A673 (cell line): ENCODE results near the gene CGB2. TPM values are rescaled to one million over a fixed set of nuclear protein-coding genes. Genes with fewer than 3 reads are reported as not detected.
A peak's percentile ranks its signal among the peaks of the same experiment; 100 is the strongest.

Source experiments
- BruUV-seq: library from RNA; stranded (reverse); fragments of 400-500 nt; replicated peaks from 2 replicates; lab custom pipeline; 2021; lab: Mats Ljungman, UMichigan
- CTCF ChIA-PET: fragments of 300-600 bp; sonication (Branson Sonifier 250); formaldehyde crosslinking; loops from one replicate; lab custom pipeline; 2022; ENCODE audit warnings: antibody characterized with exemption; lab: Charles Lee
- POLR2A ChIA-PET: fragments of 300-600 bp; sonication (Branson Sonifier 250); formaldehyde crosslinking; loops from one replicate; lab custom pipeline; 2022; ENCODE audit warnings: antibody characterized with exemption; ENCODE audit not compliant: low non-redundant PET; lab: Charles Lee
- DNase-seq: peaks from one replicate; pipeline ENCODE4 v3.0.0-alpha.2; 2015; ENCODE audit warnings: low spot score
- H3K27ac ChIP-seq: fragments of 200-600 bp; sonication (generic); 2 replicates; pipeline ENCODE4 v1.5.1; 2016; ENCODE audit warnings: mixed run types, low read depth, mild to moderate bottlenecking, mixed read lengths, antibody characterized with exemption, low read length; ENCODE audit not compliant: poor library complexity, severe bottlenecking
- H3K27me3 ChIP-seq: fragments of 200-600 bp; sonication (generic); replicated peaks from 2 replicates; pipeline ENCODE4 v1.6.1; 2017; ENCODE audit warnings: mixed run types, low read depth, mild to moderate bottlenecking, mixed read lengths, antibody characterized with exemption, low read length; ENCODE audit not compliant: insufficient read depth, poor library complexity
- H3K36me3 ChIP-seq: fragments of 200-600 bp; sonication (generic); 2 replicates; pipeline ENCODE4 v1.6.1; 2016; ENCODE audit warnings: mixed run types, mild to moderate bottlenecking, mixed read lengths, antibody characterized with exemption, low read length; ENCODE audit not compliant: insufficient read depth, poor library complexity, severe bottlenecking
- H3K4me1 ChIP-seq: fragments of 200-600 bp; sonication (generic); 2 replicates; pipeline ENCODE4 v1.6.1; 2017; ENCODE audit warnings: mixed run types, mild to moderate bottlenecking, mixed read lengths, antibody characterized with exemption, low read length; ENCODE audit not compliant: insufficient read depth, poor library complexity, severe bottlenecking
- H3K4me3 ChIP-seq: fragments of 200-600 bp; sonication (generic); 2 replicates; pipeline ENCODE4 v1.5.1; 2016; ENCODE audit warnings: low read depth, mixed run types, mild to moderate bottlenecking, mixed read lengths, low read length; ENCODE audit not compliant: poor library complexity, severe bottlenecking
- H3K9me3 ChIP-seq: fragments of 200-600 bp; sonication (generic); 2 replicates; pipeline ENCODE4 v1.6.1; 2016; ENCODE audit warnings: mixed run types, low read depth, mild to moderate bottlenecking, mixed read lengths, antibody characterized with exemption, low read length; ENCODE audit not compliant: poor library complexity, severe bottlenecking
- EZH2 ChIP-seq: fragments of 200-600 bp; sonication (generic); IDR thresholded peaks from 2 replicates; pipeline ENCODE4 v1.6.1; 2017; ENCODE audit warnings: borderline replicate concordance, low read depth, mild to moderate bottlenecking, mixed read lengths, antibody characterized with exemption, low read length; ENCODE audit not compliant: poor library complexity, severe bottlenecking
- intact Hi-C: fragments of 100-400 bp; cut with micrococcal nuclease; formaldehyde crosslinking; loops from one replicate; pipeline ENCODE4 v1.10.0; 2022; ENCODE audit not compliant: unreplicated experiment
- total RNA-seq: library from RNA; stranded (reverse); gene quantifications from 2 replicates; pipeline ENCODE4 v1.2.3, GENCODE V29; 2021
- TF ChIP-seq, protein P1 (sequence below): fragments of 300-800, 200-600 bp; sonication (generic); conservative IDR thresholded peaks from 2 replicates; pipeline ENCODE4 v1.5.1; 2017; ENCODE audit warnings: low read depth, mild to moderate bottlenecking, antibody characterized with exemption, low read length, moderate library complexity, mixed read lengths

CGB2 gene
- total RNA-seq, 1 experiment from 2014 or later: not detected

- Histone ChIP-seq H3K4me3 (no peak overlapping the region), H3K36me3 (no peaks in the 10 kb centered on the region), H3K4me1 (peaks cover 14% of the 10 kb centered on the region), H3K9me3 (no peaks in the 10 kb centered on the region), H3K27me3 (peaks cover 24% of the 10 kb centered on the region), H3K27ac (no peak overlapping the region)
- intact Hi-C loops: no loop called here
- ChIA-PET CTCF (interaction anchor here (0.5 to 1.0 kb wide), 2 partner anchors 70 to 1084 kb away, joined by 4 to 5 read pairs; no protein-coding TSS in a partner anchor), POLR2A (no interaction called here)
- DNase-seq: no peak
- no TSS peak for BruUV-seq
- TF ChIP-seq EZH2: no peak
- TF ChIP-seq, protein P1, sequence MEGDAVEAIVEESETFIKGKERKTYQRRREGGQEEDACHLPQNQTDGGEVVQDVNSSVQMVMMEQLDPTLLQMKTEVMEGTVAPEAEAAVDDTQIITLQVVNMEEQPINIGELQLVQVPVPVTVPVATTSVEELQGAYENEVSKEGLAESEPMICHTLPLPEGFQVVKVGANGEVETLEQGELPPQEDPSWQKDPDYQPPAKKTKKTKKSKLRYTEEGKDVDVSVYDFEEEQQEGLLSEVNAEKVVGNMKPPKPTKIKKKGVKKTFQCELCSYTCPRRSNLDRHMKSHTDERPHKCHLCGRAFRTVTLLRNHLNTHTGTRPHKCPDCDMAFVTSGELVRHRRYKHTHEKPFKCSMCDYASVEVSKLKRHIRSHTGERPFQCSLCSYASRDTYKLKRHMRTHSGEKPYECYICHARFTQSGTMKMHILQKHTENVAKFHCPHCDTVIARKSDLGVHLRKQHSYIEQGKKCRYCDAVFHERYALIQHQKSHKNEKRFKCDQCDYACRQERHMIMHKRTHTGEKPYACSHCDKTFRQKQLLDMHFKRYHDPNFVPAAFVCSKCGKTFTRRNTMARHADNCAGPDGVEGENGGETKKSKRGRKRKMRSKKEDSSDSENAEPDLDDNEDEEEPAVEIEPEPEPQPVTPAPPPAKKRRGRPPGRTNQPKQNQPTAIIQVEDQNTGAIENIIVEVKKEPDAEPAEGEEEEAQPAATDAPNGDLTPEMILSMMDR: no peak
These were observed 37.3 kb downstream of the CGB2 start for GRCh38 chr19:49069026-49069425.

DNA sequence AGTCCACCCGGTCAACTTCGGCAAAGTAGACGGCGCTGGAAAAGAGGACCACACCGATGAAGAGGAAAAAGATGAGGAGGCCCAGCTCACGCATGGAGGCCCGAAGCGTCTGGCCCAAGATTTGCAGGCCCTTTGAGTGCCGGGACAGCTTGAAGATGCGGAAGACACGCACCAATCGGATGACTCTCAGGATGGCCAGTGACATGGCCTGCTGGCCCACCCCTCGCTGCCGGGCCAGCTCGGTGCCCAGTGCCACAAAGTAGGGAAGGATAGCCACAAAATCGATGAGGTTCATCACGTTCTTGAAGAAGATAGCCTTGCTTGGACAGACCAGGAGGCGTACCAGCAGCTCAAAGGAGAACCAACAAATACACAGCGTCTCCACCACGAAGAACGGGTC lies 38.7 kb downstream of the CGB2 start:
- intact Hi-C loops: no loop called here
- Histone ChIP-seq H3K36me3 (no peaks in the 10 kb centered on the region), H3K27me3 (peaks cover 24% of the 10 kb centered on the region), H3K27ac (no peak overlapping the region), H3K9me3 (no peaks in the 10 kb centered on the region), H3K4me1 (peaks cover 5% of the 10 kb centered on the region), H3K4me3 (no peak overlapping the region)
- no TSS peak for BruUV-seq
- CTCF ChIA-PET: interaction anchor here (0.7 kb wide), 1 partner anchor 14 kb away, joined by 4 read pairs; no protein-coding TSS in a partner anchor
- POLR2A ChIA-PET: no interaction called here
- TF ChIP-seq, protein P1: no peak
- DNase-seq: no peak

DNA sequence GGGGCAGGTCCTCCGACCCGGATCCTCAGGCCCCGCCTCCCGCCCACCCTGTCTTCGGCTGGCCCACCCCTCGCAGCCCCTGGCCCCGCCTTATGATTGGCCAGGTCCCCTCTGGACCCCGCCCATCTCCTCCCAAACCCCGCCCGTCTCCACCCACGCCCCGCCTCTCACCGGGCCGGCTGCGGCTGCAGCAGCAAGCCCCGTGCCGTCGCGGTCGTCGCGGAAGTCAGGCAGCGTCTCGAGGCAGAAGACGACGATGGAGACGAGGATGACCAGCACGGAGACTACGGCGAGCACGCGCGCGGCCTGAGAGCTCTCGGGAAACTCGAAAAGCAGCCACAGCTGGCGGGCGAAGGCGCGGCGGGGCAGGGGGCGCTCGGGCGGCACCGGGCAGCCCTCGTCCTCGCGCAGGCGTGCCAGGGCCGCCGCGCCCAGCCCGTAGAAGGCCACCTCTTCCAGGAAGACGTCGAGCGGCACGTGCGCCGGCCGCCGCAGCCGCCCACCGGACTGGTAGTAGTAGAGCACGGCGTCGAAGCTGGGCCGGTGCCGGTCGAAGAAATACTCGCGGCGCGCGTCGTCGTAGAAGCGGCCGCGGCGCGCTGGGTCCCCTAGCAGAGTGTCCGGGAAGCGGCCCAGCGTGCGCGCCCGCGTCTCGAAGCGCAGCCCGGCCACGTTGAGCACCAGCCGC lies 40.3 kb downstream of the CGB2 start:
- no TSS peak for BruUV-seq
- Histone ChIP-seq H3K9me3 (no peaks in the 10 kb centered on the region), H3K4me3 (no peak overlapping the region), H3K27me3 (peaks cover 24% of the 10 kb centered on the region), H3K27ac (no peak overlapping the region), H3K36me3 (no peaks in the 10 kb centered on the region), H3K4me1 (peaks cover 5% of the 10 kb centered on the region)
- DNase-seq: peak; percentile 27
- TF ChIP-seq EZH2: peak; percentile 41
- TF ChIP-seq, protein P1: no peak
- ChIA-PET POLR2A (no interaction called here), CTCF (no interaction called here)
- intact Hi-C loops: no loop called here
